DND-41 (cell line): ENCODE measurements around the gene IFRD2.

Source experiments
- ATAC-seq: fragments of 200-7000 bp; cut with Tn5 transposase; 3 replicates; pipeline ENCODE4 v1.9.1; 2021; ENCODE audit warnings: low read depth; ENCODE audit not compliant: insufficient read depth
- DNase-seq: peaks from one replicate; pipeline ENCODE4 v3.0.0-alpha.2; 2020
- H2AFZ ChIP-seq: 2 replicates; pipeline ENCODE4 v1.6.0; 2012; ENCODE audit warnings: low read depth, low read length
- H3K27ac ChIP-seq: 2 replicates; pipeline ENCODE4 v1.5.1; 2012; ENCODE audit warnings: low read length, inconsistent platforms
- H3K27me3 ChIP-seq: fragments of 200-600 bp; sonication (generic); 2 replicates; pipeline ENCODE4 v1.6.0; 2012; ENCODE audit warnings: low read length, mild to moderate bottlenecking, inconsistent platforms; ENCODE audit not compliant: insufficient read depth, poor library complexity
- H3K36me3 ChIP-seq: 2 replicates; pipeline ENCODE4 v1.5.1; 2012; ENCODE audit warnings: low read length, inconsistent platforms; ENCODE audit not compliant: insufficient read depth
- H3K4me1 ChIP-seq: 2 replicates; pipeline ENCODE4 v1.5.1; 2012; ENCODE audit warnings: mild to moderate bottlenecking, low read length; ENCODE audit not compliant: insufficient read depth
- H3K4me2 ChIP-seq: 2 replicates; pipeline ENCODE4 v1.6.0; 2012; ENCODE audit warnings: mild to moderate bottlenecking, moderate library complexity, low read length, inconsistent platforms; ENCODE audit not compliant: insufficient read depth
- H3K4me3 ChIP-seq, 2 experiments: fragments of 200-600 bp in 1 of 2; shearing (Covaris generic) in 1 of 2; 2 replicates each; pipeline ENCODE4 v1.5.1; 2012 to 2016; ENCODE audit warnings: inconsistent platforms in 2 of 2, low read length in 2 of 2, mild to moderate bottlenecking in 2 of 2, low read depth in 1 of 2, moderate library complexity in 1 of 2
- H3K79me2 ChIP-seq: 2 replicates; pipeline ENCODE4 v1.6.0; 2012; ENCODE audit warnings: low read length, inconsistent platforms; ENCODE audit not compliant: insufficient read depth
- H3K9ac ChIP-seq: 2 replicates; pipeline ENCODE4 v1.6.0; 2012; ENCODE audit warnings: low read depth, mild to moderate bottlenecking, inconsistent platforms, low read length, moderate library complexity
- H3K9me3 ChIP-seq: 2 replicates; pipeline ENCODE4 v1.5.1; 2012; ENCODE audit warnings: low read length, moderate library complexity, mild to moderate bottlenecking, inconsistent platforms; ENCODE audit not compliant: insufficient read depth, severe bottlenecking
- H4K20me1 ChIP-seq: 2 replicates; pipeline ENCODE4 v1.6.0; 2012; ENCODE audit warnings: low read length; ENCODE audit not compliant: insufficient read depth
- EZH2 ChIP-seq: IDR thresholded peaks from 3 replicates; pipeline ENCODE4 v1.6.1; 2012; ENCODE audit warnings: borderline replicate concordance, low read depth, mild to moderate bottlenecking, moderate library complexity, low read length, inconsistent platforms; ENCODE audit not compliant: severe bottlenecking
- TF ChIP-seq, protein P1 (sequence below): IDR thresholded peaks from 2 replicates; pipeline ENCODE4 v1.5.1; 2012; ENCODE audit warnings: borderline replicate concordance, low read length, moderate library complexity, mild to moderate bottlenecking; ENCODE audit not compliant: poor library complexity, severe bottlenecking; ENCODE audit errors: extremely low read depth

IFRD2 gene

DNA sequence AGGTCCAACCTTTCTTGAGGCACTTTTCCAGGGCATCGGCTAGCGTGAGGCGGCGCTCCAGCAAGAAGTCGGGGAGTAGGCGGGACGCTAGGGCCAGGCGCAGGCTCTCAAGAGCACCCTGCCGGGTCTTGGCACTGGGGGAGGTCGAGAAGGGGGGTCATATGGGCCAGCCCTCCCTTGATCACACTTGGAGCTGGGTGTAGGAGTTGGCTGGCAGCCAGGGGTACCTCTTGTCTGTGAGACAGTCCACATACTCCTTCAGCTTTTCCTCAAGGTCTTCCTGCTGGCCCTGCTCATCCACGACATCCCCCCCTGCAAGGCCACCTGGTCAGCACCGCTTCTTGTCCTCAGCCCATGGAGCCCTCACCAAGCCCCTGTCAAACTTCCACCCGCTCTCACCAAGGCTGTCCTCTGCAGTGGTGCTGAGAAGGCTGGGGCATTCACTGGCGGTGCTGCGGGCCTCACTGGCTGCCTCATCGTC, 2.0 kb downstream of the IFRD2 start:
- peaks cover 26% of the 10 kb centered on the region; the same call in 1 of the 2 replicates for H4K20me1 ChIP-seq
- peak overlapping the region; percentile 86 for H3K9ac ChIP-seq
- no peaks in the 10 kb centered on the region for H3K27me3 ChIP-seq
- DNase-seq (no peak), ATAC-seq (no peak)
- H3K79me2 ChIP-seq, result peaks cover 28% of the 10 kb centered on the region
- peak overlapping the region in 1 of 2 experiments; percentile 98; a peak in 1 of 4 replicates for H3K4me3 ChIP-seq
- no peak for TF ChIP-seq EZH2
- TF ChIP-seq, protein P1, sequence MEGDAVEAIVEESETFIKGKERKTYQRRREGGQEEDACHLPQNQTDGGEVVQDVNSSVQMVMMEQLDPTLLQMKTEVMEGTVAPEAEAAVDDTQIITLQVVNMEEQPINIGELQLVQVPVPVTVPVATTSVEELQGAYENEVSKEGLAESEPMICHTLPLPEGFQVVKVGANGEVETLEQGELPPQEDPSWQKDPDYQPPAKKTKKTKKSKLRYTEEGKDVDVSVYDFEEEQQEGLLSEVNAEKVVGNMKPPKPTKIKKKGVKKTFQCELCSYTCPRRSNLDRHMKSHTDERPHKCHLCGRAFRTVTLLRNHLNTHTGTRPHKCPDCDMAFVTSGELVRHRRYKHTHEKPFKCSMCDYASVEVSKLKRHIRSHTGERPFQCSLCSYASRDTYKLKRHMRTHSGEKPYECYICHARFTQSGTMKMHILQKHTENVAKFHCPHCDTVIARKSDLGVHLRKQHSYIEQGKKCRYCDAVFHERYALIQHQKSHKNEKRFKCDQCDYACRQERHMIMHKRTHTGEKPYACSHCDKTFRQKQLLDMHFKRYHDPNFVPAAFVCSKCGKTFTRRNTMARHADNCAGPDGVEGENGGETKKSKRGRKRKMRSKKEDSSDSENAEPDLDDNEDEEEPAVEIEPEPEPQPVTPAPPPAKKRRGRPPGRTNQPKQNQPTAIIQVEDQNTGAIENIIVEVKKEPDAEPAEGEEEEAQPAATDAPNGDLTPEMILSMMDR, result no peak
- H2AFZ ChIP-seq, result no peak overlapping the region
- peaks cover 46% of the 10 kb centered on the region for H3K36me3 ChIP-seq
- peak overlapping the region; percentile 95; the same call in 1 of the 2 replicates for H3K4me2 ChIP-seq
- peaks cover 33% of the 10 kb centered on the region for H3K4me1 ChIP-seq
- no peak overlapping the region for H3K27ac ChIP-seq
- H3K9me3 ChIP-seq, result no peaks in the 10 kb centered on the region

DNA sequence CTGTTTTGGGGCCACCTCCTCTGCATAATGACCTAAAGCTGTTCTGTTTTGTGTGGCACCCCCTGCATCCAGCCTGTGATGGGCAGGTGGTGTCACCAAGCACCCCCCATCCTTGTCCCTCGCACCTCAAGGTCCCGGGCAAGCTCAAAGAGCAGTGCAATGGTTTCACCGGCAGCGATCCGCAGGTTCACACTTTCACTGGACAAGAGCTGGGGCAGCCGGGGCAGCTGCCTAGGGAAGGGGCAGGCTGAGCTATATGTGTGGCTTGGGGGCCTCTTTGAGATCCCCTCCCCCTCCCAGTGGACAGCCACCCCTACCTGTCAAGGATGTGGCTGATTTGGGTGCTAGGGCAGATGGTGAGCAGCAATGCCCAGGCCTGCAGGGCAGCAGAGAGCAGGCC, 3.1 kb downstream of the IFRD2 start:
- Histone ChIP-seq H3K36me3 (peaks cover 46% of the 10 kb centered on the region), H2AFZ (no peak overlapping the region), H3K9ac (no peak overlapping the region), H3K79me2 (peaks cover 28% of the 10 kb centered on the region), H3K4me1 (peaks cover 33% of the 10 kb centered on the region), H3K9me3 (no peaks in the 10 kb centered on the region), H3K4me3 (no peak overlapping the region), H4K20me1 (peaks cover 26% of the 10 kb centered on the region; the same call in 1 of the 2 replicates), H3K27me3 (no peaks in the 10 kb centered on the region), H3K4me2 (no peak overlapping the region), H3K27ac (no peak overlapping the region)
- TF ChIP-seq, protein P1, result no peak
- no peak for TF ChIP-seq EZH2
- DNase-seq (no peak), ATAC-seq (no peak)

DNA sequence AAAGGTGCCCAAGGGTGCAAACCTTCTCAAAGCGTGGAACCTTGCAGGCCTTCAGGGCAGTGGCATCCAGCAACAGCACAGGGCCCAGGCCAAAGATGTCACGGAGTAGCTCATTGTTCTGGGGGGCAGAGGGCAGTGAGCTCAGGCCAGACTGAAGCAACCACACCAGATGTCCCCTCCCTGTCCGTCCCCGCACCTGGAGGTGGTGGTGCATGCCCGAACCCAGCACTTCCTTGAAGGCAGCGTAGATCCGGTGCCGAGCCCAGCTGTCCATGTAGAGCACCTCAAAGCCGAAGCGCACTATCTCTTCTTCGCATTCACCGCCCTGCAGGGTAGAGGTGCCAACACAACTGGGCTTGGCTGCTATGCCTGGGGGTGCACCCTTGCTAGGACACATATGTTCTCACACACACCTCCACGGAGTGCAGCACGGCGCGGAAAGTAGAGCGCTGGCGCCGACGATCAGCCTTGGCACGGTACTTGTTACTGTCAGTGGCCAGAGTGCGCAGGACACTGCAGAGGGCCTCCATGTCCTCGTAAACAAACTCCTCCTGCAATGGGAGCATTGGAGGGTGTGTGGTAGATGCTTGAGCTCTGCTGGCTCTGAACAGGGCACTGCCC, 3.7 kb downstream of the IFRD2 start:
- H3K9ac ChIP-seq, result no peak overlapping the region
- peaks cover 28% of the 10 kb centered on the region for H3K79me2 ChIP-seq
- no peaks in the 10 kb centered on the region for H3K9me3 ChIP-seq
- H3K4me2 ChIP-seq, result no peak overlapping the region
- H3K4me3 ChIP-seq, result no peak overlapping the region
- no peaks in the 10 kb centered on the region for H3K27me3 ChIP-seq
- TF ChIP-seq, protein P1, result no peak
- no peak for TF ChIP-seq EZH2
- peaks cover 31% of the 10 kb centered on the region for H3K4me1 ChIP-seq
- peaks cover 46% of the 10 kb centered on the region for H3K36me3 ChIP-seq
- no peak overlapping the region for H3K27ac ChIP-seq
- no peak for DNase-seq
- no peak for ATAC-seq
- peaks cover 26% of the 10 kb centered on the region; the same call in 1 of the 2 replicates for H4K20me1 ChIP-seq
- no peak overlapping the region for H2AFZ ChIP-seq
